KOPT-K1 (cell line): ENCODE data around the gene CDCP1.
"Not testable (repeated sequence)": the region's sequence is repeated elsewhere in the genome, so short reads cannot be mapped to it uniquely, and the experiment has no call there.

ENCODE experiments used
- H3K27ac ChIP-seq: fragments of 200-600 bp; sonication (generic); 2 replicates; pipeline ENCODE4 v1.5.1; 2016; ENCODE audit warnings: antibody characterized with exemption, mild to moderate bottlenecking, low read depth, low read length; ENCODE audit not compliant: poor library complexity, severe bottlenecking
- H3K36me3 ChIP-seq: fragments of 200-600 bp; sonication (generic); 2 replicates; pipeline ENCODE4 v1.5.1; 2017; ENCODE audit warnings: antibody characterized with exemption, mild to moderate bottlenecking, low read length, moderate library complexity; ENCODE audit not compliant: insufficient read depth
- H3K9me3 ChIP-seq: fragments of 200-600 bp; sonication (generic); 2 replicates; pipeline ENCODE4 v1.5.1; 2017; ENCODE audit warnings: antibody characterized with exemption, low read length, mild to moderate bottlenecking; ENCODE audit not compliant: insufficient read depth, poor library complexity, severe bottlenecking

CDCP1 gene

GRCh38 chr3:45078256-45078655, 67.9 kb downstream of the CDCP1 start:
- H3K27ac ChIP-seq, H3K9me3 ChIP-seq, H3K36me3 ChIP-seq: not testable (repeated sequence)

- Histone ChIP-seq H3K36me3 (no peaks in the 10 kb centered on the region), H3K27ac (no peak overlapping the region), H3K9me3 (no peaks in the 10 kb centered on the region)
Observed at GRCh38 chr3:45075821-45076625, 70.2 kb downstream of the CDCP1 start.

DNA sequence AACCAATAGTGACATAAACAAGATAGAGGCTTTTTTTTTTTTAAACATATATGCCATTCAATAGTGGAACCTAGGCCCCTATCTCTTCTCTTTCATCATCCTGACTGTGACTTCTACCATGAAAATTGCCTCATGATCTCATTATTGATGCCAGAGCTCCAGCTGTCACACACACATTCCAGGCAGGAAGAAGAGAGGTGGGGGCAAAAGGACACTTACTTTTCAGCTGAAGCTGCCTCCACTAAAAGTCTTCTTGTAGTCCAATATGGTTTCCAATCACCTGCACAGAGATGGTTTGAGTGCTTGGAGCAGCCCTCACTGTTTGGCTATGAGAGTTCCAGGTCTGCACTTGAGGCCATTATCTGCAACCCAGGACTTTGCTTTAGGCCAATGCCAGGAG, 75.1 kb downstream of the CDCP1 start:
- Histone ChIP-seq H3K27ac (no peak overlapping the region), H3K36me3 (no peaks in the 10 kb centered on the region), H3K9me3 (no peaks in the 10 kb centered on the region)

GRCh38 chr3:45067941-45068340, 78.2 kb downstream of the CDCP1 start:
- no peaks in the 10 kb centered on the region for H3K36me3 ChIP-seq
- no peak overlapping the region for H3K27ac ChIP-seq
- no peaks in the 10 kb centered on the region for H3K9me3 ChIP-seq

DNA sequence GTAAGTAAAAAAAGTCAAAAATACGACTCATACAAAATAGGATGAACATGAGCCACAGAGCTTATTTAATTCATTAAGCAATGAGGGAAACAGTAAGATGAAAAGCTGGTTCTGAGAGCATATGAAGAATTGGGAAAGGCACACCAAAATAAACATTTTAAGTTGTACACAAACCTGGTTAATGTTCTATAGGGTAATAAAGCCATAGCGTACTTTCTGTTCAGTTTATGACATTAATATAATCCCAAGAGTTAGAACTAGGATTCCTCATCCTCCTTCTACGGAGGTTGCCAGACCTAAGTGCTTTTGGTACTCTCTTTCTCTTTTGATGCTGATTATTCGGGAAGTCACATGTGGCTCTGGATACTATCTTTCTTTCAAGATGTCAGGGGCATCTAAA, 78.7 kb downstream of the CDCP1 start:
- Histone ChIP-seq H3K27ac (no peak overlapping the region), H3K36me3 (no peaks in the 10 kb centered on the region), H3K9me3 (no peaks in the 10 kb centered on the region)

DNA sequence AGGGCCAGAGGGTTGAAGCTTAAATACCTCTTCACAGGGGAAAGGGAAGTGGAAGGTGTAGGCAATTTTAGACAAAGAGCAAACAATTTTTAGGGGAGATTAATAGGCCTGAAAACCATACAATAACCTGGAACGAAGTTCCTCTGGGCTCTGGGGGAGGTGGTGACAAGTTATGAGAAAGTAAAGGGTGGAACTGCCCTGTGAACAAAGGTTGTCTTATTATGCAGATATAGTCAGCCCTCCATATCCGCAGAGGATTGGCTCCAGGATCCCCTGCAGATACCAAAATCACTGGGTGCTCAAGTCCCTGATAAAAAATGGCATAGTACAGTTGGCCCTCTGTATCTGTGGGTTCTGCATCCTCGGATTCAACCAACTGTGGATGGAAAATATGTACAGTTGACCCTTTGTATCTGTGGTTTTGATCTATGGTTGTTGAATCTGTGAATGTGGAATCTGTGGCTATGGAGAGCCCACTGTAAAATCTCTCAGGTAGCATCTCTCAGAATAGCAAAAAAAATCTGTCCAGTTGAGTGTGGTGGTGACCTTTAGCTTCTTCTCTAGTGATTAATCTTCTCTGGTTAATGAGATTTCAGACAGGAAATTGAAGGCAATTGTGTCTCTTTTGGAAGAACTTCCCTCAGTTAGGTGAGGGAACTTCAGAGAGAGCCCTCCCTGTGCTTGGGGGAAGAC, 79.9 kb downstream of the CDCP1 start:
- Histone ChIP-seq H3K9me3 (no peaks in the 10 kb centered on the region), H3K27ac (no peak overlapping the region)

GRCh38 chr3:45065373-45065720, 80.8 kb downstream of the CDCP1 start:
- Histone ChIP-seq H3K27ac (no peak overlapping the region), H3K9me3 (no peaks in the 10 kb centered on the region), H3K36me3 (no peaks in the 10 kb centered on the region)

More for the DNA sequence above, 79.9 kb downstream of the CDCP1 start:
- H3K36me3 ChIP-seq = no peaks in the 10 kb centered on the region

- Histone ChIP-seq H3K9me3 (no peaks in the 10 kb centered on the region), H3K27ac (no peak overlapping the region), H3K36me3 (no peaks in the 10 kb centered on the region)
Observed at GRCh38 chr3:45064512-45065372, 81.4 kb downstream of the CDCP1 start.

GRCh38 chr3:45062697-45063070, 83.5 kb downstream of the CDCP1 start:
- Histone ChIP-seq H3K9me3 (no peaks in the 10 kb centered on the region), H3K36me3 (no peaks in the 10 kb centered on the region), H3K27ac (no peak overlapping the region)

- no peak overlapping the region for H3K27ac ChIP-seq
- H3K36me3 ChIP-seq = no peaks in the 10 kb centered on the region
- no peaks in the 10 kb centered on the region for H3K9me3 ChIP-seq
Observed at GRCh38 chr3:45060165-45060892, 85.8 kb downstream of the CDCP1 start.

- H3K36me3 ChIP-seq = no peaks in the 10 kb centered on the region
- no peak overlapping the region for H3K27ac ChIP-seq
Observed at GRCh38 chr3:45059132-45059531, 87.0 kb downstream of the CDCP1 start.

DNA sequence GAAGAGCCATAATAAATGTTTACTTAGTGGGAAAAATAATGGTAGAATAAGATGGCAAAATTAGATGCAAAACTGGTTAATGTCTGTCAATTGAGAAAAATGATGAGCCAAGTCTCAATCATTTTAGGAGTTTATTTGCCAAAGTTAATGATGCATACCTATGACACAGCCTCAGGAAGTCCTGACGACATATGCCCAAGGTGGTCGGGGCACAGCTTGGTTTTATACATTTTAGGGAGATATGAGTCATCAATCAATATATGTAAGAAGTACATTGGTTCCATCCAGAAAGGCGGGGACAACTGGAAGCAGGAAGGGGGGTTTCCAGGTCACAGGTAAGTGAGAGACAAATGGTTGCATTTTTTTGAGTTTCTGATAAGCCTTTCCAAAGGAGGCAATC, 88.6 kb downstream of the CDCP1 start:
- no peaks in the 10 kb centered on the region for H3K36me3 ChIP-seq

More at GRCh38 chr3:45059132-45059531, 87.0 kb downstream of the CDCP1 start:
- H3K9me3 ChIP-seq = no peaks in the 10 kb centered on the region

DNA sequence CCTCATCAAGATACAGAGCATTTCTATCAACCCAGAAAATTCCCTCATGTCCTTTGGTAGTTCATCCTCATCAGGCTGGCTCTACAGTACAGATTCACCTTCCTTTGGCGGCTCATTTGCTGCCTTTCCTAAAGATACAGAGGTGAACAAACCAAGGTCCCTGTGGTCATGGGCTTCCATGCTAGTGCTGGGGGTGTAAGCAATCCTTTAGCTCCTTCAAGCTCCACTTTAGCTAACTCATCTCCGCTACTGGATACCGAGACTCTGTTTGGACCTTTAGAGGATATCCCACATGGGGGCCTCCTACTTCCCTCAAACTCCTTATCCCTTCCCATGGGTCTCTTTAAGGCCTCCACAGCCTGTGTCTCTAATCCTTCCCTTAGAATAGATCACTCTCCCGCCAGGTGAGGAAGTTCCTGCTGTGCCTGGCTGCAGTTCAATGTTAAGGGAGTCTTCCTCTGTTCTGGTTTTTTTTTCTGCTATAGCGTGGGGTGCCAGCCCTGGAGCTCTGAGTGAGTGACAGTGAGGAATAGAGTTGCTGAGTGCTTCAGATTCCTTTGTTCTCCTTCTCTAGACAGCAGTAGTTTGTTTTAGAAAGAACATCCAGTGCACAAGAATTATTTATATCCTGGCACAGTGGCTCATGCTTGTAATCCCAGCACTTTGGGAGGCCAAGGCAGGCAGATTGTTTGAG, 89.4 kb downstream of the CDCP1 start:
- H3K27ac ChIP-seq = no peak overlapping the region
- no peaks in the 10 kb centered on the region for H3K36me3 ChIP-seq

More for the DNA sequence above, 88.6 kb downstream of the CDCP1 start:
- no peak overlapping the region for H3K27ac ChIP-seq
- no peaks in the 10 kb centered on the region for H3K9me3 ChIP-seq

GRCh38 chr3:45055411-45056143, 90.6 kb downstream of the CDCP1 start:
- H3K36me3 ChIP-seq = no peaks in the 10 kb centered on the region
- no peaks in the 10 kb centered on the region for H3K9me3 ChIP-seq
- no peak overlapping the region for H3K27ac ChIP-seq

More for the DNA sequence above, 89.4 kb downstream of the CDCP1 start:
- no peaks in the 10 kb centered on the region for H3K9me3 ChIP-seq
